Right lobe of liver (tissue), 4 donors: Measurements from ENCODE around the gene CSTB.

Experiments used
- CTCF ChIP-seq, 4 donors: fragments of 200-600 bp in 3 of 4; fragments of 450-650 bp in 1 of 4; IDR thresholded peaks; one replicate each; pipeline versions ENCODE4 v1.5.1 to v1.8.0; 2016 to 2022; ENCODE audit warnings: antibody characterized with exemption in 4 of 4, mild to moderate bottlenecking in 2 of 4
- POLR2A ChIP-seq: fragments of 450-650 bp; IDR thresholded peaks from one replicate; pipeline ENCODE4 v1.6.1; 2017; ENCODE audit warnings: antibody characterized with exemption, mild to moderate bottlenecking
- donor health status: DM: no; HTN: no; CAD: no.
- donor health status: DM: no; HTN: no; CAD: no.
- donor health status: DM: no; HTN: yes; CAD: no.

- TF ChIP-seq CTCF (IDR thresholded peaks at IDR 0.05) (no peak), POLR2A (no peak)
Measured at GRCh38 chr21:43812139-43812821, 36.2 kb upstream of the CSTB start.
